ENCODE data around the gene EFCAB6.

DNA sequence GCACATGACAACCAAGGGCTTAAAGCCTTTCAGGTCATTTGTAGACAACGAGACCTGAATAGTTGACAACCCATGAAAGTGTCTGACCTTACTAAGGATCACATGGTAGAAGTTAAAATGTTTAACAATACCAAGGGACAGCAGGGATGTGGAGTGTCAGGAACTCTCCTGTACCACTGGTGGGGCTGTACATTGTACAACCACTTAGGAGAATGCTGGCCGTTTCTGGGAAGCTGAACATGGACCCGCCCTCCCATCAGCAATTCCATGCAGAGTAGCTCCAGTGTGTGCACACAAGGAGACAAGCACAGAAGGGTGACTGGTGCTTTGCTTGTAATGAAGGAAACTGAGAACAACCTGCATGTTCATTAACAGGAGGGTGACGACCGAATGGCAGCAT is 237.4 kb downstream of the EFCAB6 start:
- TF ChIP-seq, protein P1, sequence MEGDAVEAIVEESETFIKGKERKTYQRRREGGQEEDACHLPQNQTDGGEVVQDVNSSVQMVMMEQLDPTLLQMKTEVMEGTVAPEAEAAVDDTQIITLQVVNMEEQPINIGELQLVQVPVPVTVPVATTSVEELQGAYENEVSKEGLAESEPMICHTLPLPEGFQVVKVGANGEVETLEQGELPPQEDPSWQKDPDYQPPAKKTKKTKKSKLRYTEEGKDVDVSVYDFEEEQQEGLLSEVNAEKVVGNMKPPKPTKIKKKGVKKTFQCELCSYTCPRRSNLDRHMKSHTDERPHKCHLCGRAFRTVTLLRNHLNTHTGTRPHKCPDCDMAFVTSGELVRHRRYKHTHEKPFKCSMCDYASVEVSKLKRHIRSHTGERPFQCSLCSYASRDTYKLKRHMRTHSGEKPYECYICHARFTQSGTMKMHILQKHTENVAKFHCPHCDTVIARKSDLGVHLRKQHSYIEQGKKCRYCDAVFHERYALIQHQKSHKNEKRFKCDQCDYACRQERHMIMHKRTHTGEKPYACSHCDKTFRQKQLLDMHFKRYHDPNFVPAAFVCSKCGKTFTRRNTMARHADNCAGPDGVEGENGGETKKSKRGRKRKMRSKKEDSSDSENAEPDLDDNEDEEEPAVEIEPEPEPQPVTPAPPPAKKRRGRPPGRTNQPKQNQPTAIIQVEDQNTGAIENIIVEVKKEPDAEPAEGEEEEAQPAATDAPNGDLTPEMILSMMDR (IDR thresholded peaks at IDR 0.05): no peak
- TF ChIP-seq EP300 (IDR thresholded peaks at IDR 0.05): no peak
- no peak for TF ChIP-seq POLR2A (IDR thresholded peaks at IDR 0.05)
- TF ChIP-seq POLR2AphosphoS5 (IDR thresholded peaks at IDR 0.05): no peak

Measured in gastroesophageal sphincter (tissue), 3 donors.